Measurements from ENCODE around the gene PPID. TPM values are rescaled to one million over a fixed set of nuclear protein-coding genes. Genes with fewer than 3 reads are reported as not detected.

Gene PPID
- total and polyA plus RNA-seq, 9 donors = 30.3 to 55.2 (median 47.0) TPM

- no peak for DNase-seq
- no CpG with 5 or more reads among the region's 3 CpGs for WGBS (ENCODE audit: insufficient coverage)
- H3K4me1 ChIP-seq (ENCODE audit: control insufficient read depth, insufficient read depth, low read length) = no peaks in the 10 kb centered on the region
Measured at GRCh38 chr4:158741326-158742021, 18.3 kb upstream of the PPID start.

GRCh38 chr4:158739600-158739999, 16.4 kb upstream of the PPID start:
- Histone ChIP-seq H3K4me3 (ENCODE audit: low read length) (no peak overlapping the region), H3K36me3 (ENCODE audit: control insufficient read depth, insufficient read depth, low read length) (no peaks in the 10 kb centered on the region), H3K27ac (ENCODE audit: low read length) (no peak overlapping the region), H3K9me3 (replicated peaks; ENCODE audit: control insufficient read depth, low read depth, low read length) (no peaks in the 10 kb centered on the region), H3K27me3 (ENCODE audit: control insufficient read depth, insufficient read depth, low read length) (no peaks in the 10 kb centered on the region), H3K4me1 (ENCODE audit: control insufficient read depth, insufficient read depth, low read length) (no peaks in the 10 kb centered on the region)
- 57% methylated on average over 1 of the region's 2 CpGs for WGBS (ENCODE audit: insufficient coverage)
- no peak for DNase-seq

More at GRCh38 chr4:158741326-158742021, 18.3 kb upstream of the PPID start:
- Histone ChIP-seq H3K36me3 (ENCODE audit: control insufficient read depth, insufficient read depth, low read length) (no peaks in the 10 kb centered on the region), H3K27ac (ENCODE audit: low read length) (no peak overlapping the region), H3K4me3 (ENCODE audit: low read length) (no peak overlapping the region), H3K27me3 (ENCODE audit: control insufficient read depth, insufficient read depth, low read length) (no peaks in the 10 kb centered on the region), H3K9me3 (replicated peaks; ENCODE audit: control insufficient read depth, low read depth, low read length) (no peaks in the 10 kb centered on the region)

- H3K27ac ChIP-seq (ENCODE audit: low read length) = no peak overlapping the region
- DNase-seq = no peak
- no peaks in the 10 kb centered on the region for H3K27me3 ChIP-seq (ENCODE audit: control insufficient read depth, insufficient read depth, low read length)
- no peaks in the 10 kb centered on the region for H3K36me3 ChIP-seq (ENCODE audit: control insufficient read depth, insufficient read depth, low read length)
- no peaks in the 10 kb centered on the region for H3K9me3 ChIP-seq (replicated peaks; ENCODE audit: control insufficient read depth, low read depth, low read length)
- H3K4me3 ChIP-seq (ENCODE audit: low read length) = no peak overlapping the region
- no CpG with 5 or more reads among the region's 2 CpGs for WGBS (ENCODE audit: insufficient coverage)
- H3K4me1 ChIP-seq (ENCODE audit: control insufficient read depth, insufficient read depth, low read length) = no peaks in the 10 kb centered on the region
Measured at GRCh38 chr4:158738866-158739265, 15.7 kb upstream of the PPID start.

- DNase-seq = peak; percentile 70
- Histone ChIP-seq H3K27ac (ENCODE audit: low read length) (no peak overlapping the region), H3K27me3 (ENCODE audit: control insufficient read depth, insufficient read depth, low read length) (peaks cover 2% of the 10 kb centered on the region), H3K4me3 (ENCODE audit: low read length) (no peak overlapping the region), H3K36me3 (ENCODE audit: control insufficient read depth, insufficient read depth, low read length) (no peaks in the 10 kb centered on the region), H3K4me1 (ENCODE audit: control insufficient read depth, insufficient read depth, low read length) (no peaks in the 10 kb centered on the region), H3K9me3 (replicated peaks; ENCODE audit: control insufficient read depth, low read depth, low read length) (no peaks in the 10 kb centered on the region)
- 19% methylated on average over 3 of the region's 5 CpGs for WGBS (ENCODE audit: insufficient coverage)
Measured at GRCh38 chr4:158729716-158730559, 6.7 kb upstream of the PPID start.

GRCh38 chr4:158728236-158728635, 5.0 kb upstream of the PPID start:
- H3K36me3 ChIP-seq (ENCODE audit: control insufficient read depth, insufficient read depth, low read length) = no peaks in the 10 kb centered on the region
- H3K27me3 ChIP-seq (ENCODE audit: control insufficient read depth, insufficient read depth, low read length) = peaks cover 2% of the 10 kb centered on the region
- H3K4me3 ChIP-seq (ENCODE audit: low read length) = no peak overlapping the region
- H3K9me3 ChIP-seq (replicated peaks; ENCODE audit: control insufficient read depth, low read depth, low read length) = no peaks in the 10 kb centered on the region
- H3K4me1 ChIP-seq (ENCODE audit: control insufficient read depth, insufficient read depth, low read length) = no peaks in the 10 kb centered on the region
- DNase-seq = no peak
- WGBS (ENCODE audit: insufficient coverage) = no CpG with 5 or more reads among the region's 1 CpG
- no peak overlapping the region for H3K27ac ChIP-seq (ENCODE audit: low read length)

GRCh38 chr4:158726633-158727032, 3.4 kb upstream of the PPID start:
- WGBS (ENCODE audit: insufficient coverage) = no CpG with 5 or more reads among the region's 6 CpGs
- no peak for DNase-seq
- H3K4me1 ChIP-seq (ENCODE audit: control insufficient read depth, insufficient read depth, low read length) = peaks cover 4% of the 10 kb centered on the region
- H3K27ac ChIP-seq (ENCODE audit: low read length) = no peak overlapping the region
- H3K9me3 ChIP-seq (replicated peaks; ENCODE audit: control insufficient read depth, low read depth, low read length) = no peaks in the 10 kb centered on the region
- H3K4me3 ChIP-seq (ENCODE audit: low read length) = no peak overlapping the region
- no peaks in the 10 kb centered on the region for H3K36me3 ChIP-seq (ENCODE audit: control insufficient read depth, insufficient read depth, low read length)
- H3K27me3 ChIP-seq (ENCODE audit: control insufficient read depth, insufficient read depth, low read length) = peaks cover 2% of the 10 kb centered on the region

GRCh38 chr4:158724637-158725036, 1.4 kb upstream of the PPID start:
- Histone ChIP-seq H3K9me3 (replicated peaks; ENCODE audit: control insufficient read depth, low read depth, low read length) (no peaks in the 10 kb centered on the region), H3K27me3 (ENCODE audit: control insufficient read depth, insufficient read depth, low read length) (peaks cover 2% of the 10 kb centered on the region), H3K4me1 (ENCODE audit: control insufficient read depth, insufficient read depth, low read length) (peaks cover 4% of the 10 kb centered on the region), H3K36me3 (ENCODE audit: control insufficient read depth, insufficient read depth, low read length) (peaks cover 7% of the 10 kb centered on the region), H3K27ac (ENCODE audit: low read length) (no peak overlapping the region), H3K4me3 (ENCODE audit: low read length) (no peak overlapping the region)
- no CpG with 5 or more reads among the region's 4 CpGs for WGBS (ENCODE audit: insufficient coverage)
- no peak for DNase-seq

GRCh38 chr4:158722291-158722916, 792 bp downstream of the PPID start:
- H3K27me3 ChIP-seq (ENCODE audit: control insufficient read depth, insufficient read depth, low read length) = no peaks in the 10 kb centered on the region
- DNase-seq = peak; percentile 57
- peaks cover 22% of the 10 kb centered on the region for H3K36me3 ChIP-seq (ENCODE audit: control insufficient read depth, insufficient read depth, low read length)
- 2% methylated on average over 6 of the region's 16 CpGs for WGBS (ENCODE audit: insufficient coverage)
- no peaks in the 10 kb centered on the region for H3K9me3 ChIP-seq (replicated peaks; ENCODE audit: control insufficient read depth, low read depth, low read length)
- H3K27ac ChIP-seq (ENCODE audit: low read length) = peak overlapping the region; percentile 94
- H3K4me1 ChIP-seq (ENCODE audit: control insufficient read depth, insufficient read depth, low read length) = peaks cover 4% of the 10 kb centered on the region
- peak overlapping the region; percentile 95 for H3K4me3 ChIP-seq (ENCODE audit: low read length)

- H3K9me3 ChIP-seq (replicated peaks; ENCODE audit: control insufficient read depth, low read depth, low read length) = no peaks in the 10 kb centered on the region
- H3K4me1 ChIP-seq (ENCODE audit: control insufficient read depth, insufficient read depth, low read length) = peaks cover 4% of the 10 kb centered on the region
- no peaks in the 10 kb centered on the region for H3K27me3 ChIP-seq (ENCODE audit: control insufficient read depth, insufficient read depth, low read length)
- H3K36me3 ChIP-seq (ENCODE audit: control insufficient read depth, insufficient read depth, low read length) = peaks cover 26% of the 10 kb centered on the region
- H3K27ac ChIP-seq (ENCODE audit: low read length) = no peak overlapping the region
- H3K4me3 ChIP-seq (ENCODE audit: low read length) = no peak overlapping the region
- no peak for DNase-seq
- no CpG with 5 or more reads among the region's 1 CpG for WGBS (ENCODE audit: insufficient coverage)
Measured at GRCh38 chr4:158721680-158722079, 1.5 kb downstream of the PPID start.

GRCh38 chr4:158715802-158716201, 7.4 kb downstream of the PPID start:
- no peak overlapping the region for H3K4me3 ChIP-seq (ENCODE audit: low read length)
- H3K27me3 ChIP-seq (ENCODE audit: control insufficient read depth, insufficient read depth, low read length) = no peaks in the 10 kb centered on the region
- WGBS (ENCODE audit: insufficient coverage) = no CpG with 5 or more reads among the region's 3 CpGs
- H3K4me1 ChIP-seq (ENCODE audit: control insufficient read depth, insufficient read depth, low read length) = no peaks in the 10 kb centered on the region
- peaks cover 51% of the 10 kb centered on the region for H3K36me3 ChIP-seq (ENCODE audit: control insufficient read depth, insufficient read depth, low read length)
- H3K9me3 ChIP-seq (replicated peaks; ENCODE audit: control insufficient read depth, low read depth, low read length) = no peaks in the 10 kb centered on the region
- H3K27ac ChIP-seq (ENCODE audit: low read length) = no peak overlapping the region
- no peak for DNase-seq

All from muscle of leg (tissue), 11 donors.